DMS153 (cell line): ENCODE results near the gene SCAANT1.

Experiments used
- DNase-seq: peaks from one replicate; lab custom pipeline; 2025; lab: John Stamatoyannopoulos, UW

Gene SCAANT1

GRCh38 chr3:63900459-63900858 is 11.7 kb downstream of the SCAANT1 start:
- DNase-seq = peak; percentile 79

GRCh38 chr3:63900010-63900409 is 12.2 kb downstream of the SCAANT1 start:
- no peak for DNase-seq

GRCh38 chr3:63896332-63897030 is 15.7 kb downstream of the SCAANT1 start:
- DNase-seq = no peak

GRCh38 chr3:63895422-63896189 is 16.6 kb downstream of the SCAANT1 start:
- no peak for DNase-seq

GRCh38 chr3:63892773-63893352 is 19.3 kb downstream of the SCAANT1 start:
- no peak for DNase-seq

GRCh38 chr3:63891518-63891917 is 20.7 kb downstream of the SCAANT1 start:
- no peak for DNase-seq

- DNase-seq = no peak
Measured at GRCh38 chr3:63886858-63887257, 25.3 kb downstream of the SCAANT1 start.

- no peak for DNase-seq
Measured at GRCh38 chr3:63880653-63881052, 31.5 kb downstream of the SCAANT1 start.

GRCh38 chr3:63878394-63879060 is 33.7 kb downstream of the SCAANT1 start:
- DNase-seq = no peak

GRCh38 chr3:63877737-63878393 is 34.3 kb downstream of the SCAANT1 start:
- DNase-seq = no peak

- no peak for DNase-seq
Measured at GRCh38 chr3:63876260-63876659, 35.9 kb downstream of the SCAANT1 start.

GRCh38 chr3:63875510-63875909 is 36.7 kb downstream of the SCAANT1 start:
- no peak for DNase-seq

GRCh38 chr3:63874769-63875168 is 37.4 kb downstream of the SCAANT1 start:
- no peak for DNase-seq

GRCh38 chr3:63872135-63872924 is 39.9 kb downstream of the SCAANT1 start:
- no peak for DNase-seq

GRCh38 chr3:63870615-63871005 is 41.6 kb downstream of the SCAANT1 start:
- DNase-seq = no peak

- DNase-seq = no peak
Measured at GRCh38 chr3:63869940-63870614, 42.1 kb downstream of the SCAANT1 start.

- no peak for DNase-seq
Measured at GRCh38 chr3:63867225-63867624, 45.0 kb downstream of the SCAANT1 start.

- DNase-seq = no peak
Measured at GRCh38 chr3:63864965-63865327, 47.2 kb downstream of the SCAANT1 start.

GRCh38 chr3:63864008-63864964 is 47.9 kb downstream of the SCAANT1 start:
- DNase-seq = no peak
